ENCODE data around the gene IFT27. TPM values are rescaled to one million over a fixed set of nuclear protein-coding genes. Genes with fewer than 3 reads are reported as not detected.

IFT27 gene
- total and polyA plus RNA-seq, 2 experiments from 2014 or later: 28.5 to 63.5 TPM

DNA sequence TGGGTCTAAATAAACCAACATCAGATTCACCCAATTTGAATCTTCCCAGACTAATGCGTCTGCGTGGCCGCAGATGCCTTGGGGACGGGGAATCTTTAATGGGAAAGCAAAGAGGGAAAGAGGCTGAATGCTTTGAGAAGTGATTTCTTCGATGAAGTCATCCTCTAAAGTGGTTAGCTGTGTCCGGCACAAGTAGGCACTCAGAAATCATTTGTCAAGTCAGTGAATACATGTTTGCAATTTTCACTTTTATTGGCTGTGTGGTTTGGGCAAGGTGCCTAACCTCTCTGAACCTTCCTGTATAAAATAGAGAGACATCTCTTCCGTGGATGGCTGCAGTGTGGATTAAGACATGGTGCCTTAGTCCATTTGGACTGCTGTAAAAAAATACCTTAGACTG, 19.7 kb upstream of the IFT27 start (continued):
- TF ChIP-seq, protein P1, sequence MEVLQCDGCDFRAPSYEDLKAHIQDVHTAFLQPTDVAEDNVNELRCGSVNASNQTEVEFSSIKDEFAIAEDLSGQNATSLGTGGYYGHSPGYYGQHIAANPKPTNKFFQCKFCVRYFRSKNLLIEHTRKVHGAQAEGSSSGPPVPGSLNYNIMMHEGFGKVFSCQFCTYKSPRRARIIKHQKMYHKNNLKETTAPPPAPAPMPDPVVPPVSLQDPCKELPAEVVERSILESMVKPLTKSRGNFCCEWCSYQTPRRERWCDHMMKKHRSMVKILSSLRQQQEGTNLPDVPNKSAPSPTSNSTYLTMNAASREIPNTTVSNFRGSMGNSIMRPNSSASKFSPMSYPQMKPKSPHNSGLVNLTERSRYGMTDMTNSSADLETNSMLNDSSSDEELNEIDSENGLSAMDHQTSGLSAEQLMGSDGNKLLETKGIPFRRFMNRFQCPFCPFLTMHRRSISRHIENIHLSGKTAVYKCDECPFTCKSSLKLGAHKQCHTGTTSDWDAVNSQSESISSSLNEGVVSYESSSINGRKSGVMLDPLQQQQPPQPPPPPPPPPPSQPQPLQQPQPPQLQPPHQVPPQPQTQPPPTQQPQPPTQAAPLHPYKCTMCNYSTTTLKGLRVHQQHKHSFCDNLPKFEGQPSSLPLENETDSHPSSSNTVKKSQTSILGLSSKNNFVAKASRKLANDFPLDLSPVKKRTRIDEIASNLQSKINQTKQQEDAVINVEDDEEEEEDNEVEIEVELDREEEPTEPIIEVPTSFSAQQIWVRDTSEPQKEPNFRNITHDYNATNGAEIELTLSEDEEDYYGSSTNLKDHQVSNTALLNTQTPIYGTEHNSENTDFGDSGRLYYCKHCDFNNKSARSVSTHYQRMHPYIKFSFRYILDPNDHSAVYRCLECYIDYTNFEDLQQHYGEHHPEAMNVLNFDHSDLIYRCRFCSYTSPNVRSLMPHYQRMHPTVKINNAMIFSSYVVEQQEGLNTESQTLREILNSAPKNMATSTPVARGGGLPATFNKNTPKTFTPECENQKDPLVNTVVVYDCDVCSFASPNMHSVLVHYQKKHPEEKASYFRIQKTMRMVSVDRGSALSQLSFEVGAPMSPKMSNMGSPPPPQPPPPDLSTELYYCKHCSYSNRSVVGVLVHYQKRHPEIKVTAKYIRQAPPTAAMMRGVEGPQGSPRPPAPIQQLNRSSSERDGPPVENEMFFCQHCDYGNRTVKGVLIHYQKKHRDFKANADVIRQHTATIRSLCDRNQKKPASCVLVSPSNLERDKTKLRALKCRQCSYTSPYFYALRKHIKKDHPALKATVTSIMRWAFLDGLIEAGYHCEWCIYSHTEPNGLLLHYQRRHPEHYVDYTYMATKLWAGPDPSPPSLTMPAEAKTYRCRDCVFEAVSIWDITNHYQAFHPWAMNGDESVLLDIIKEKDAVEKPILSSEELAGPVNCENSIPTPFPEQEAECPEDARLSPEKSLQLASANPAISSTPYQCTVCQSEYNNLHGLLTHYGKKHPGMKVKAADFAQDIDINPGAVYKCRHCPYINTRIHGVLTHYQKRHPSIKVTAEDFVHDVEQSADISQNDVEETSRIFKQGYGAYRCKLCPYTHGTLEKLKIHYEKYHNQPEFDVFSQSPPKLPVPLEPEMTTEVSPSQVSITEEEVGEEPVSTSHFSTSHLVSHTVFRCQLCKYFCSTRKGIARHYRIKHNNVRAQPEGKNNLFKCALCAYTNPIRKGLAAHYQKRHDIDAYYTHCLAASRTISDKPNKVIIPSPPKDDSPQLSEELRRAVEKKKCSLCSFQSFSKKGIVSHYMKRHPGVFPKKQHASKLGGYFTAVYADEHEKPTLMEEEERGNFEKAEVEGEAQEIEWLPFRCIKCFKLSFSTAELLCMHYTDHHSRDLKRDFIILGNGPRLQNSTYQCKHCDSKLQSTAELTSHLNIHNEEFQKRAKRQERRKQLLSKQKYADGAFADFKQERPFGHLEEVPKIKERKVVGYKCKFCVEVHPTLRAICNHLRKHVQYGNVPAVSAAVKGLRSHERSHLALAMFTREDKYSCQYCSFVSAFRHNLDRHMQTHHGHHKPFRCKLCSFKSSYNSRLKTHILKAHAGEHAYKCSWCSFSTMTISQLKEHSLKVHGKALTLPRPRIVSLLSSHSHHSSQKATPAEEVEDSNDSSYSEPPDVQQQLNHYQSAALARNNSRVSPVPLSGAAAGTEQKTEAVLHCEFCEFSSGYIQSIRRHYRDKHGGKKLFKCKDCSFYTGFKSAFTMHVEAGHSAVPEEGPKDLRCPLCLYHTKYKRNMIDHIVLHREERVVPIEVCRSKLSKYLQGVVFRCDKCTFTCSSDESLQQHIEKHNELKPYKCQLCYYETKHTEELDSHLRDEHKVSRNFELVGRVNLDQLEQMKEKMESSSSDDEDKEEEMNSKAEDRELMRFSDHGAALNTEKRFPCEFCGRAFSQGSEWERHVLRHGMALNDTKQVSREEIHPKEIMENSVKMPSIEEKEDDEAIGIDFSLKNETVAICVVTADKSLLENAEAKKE (CRISPR knock-in tag; IDR thresholded peaks at IDR 0.05): no peak
- no peak for TF ChIP-seq POLR2AphosphoS5 (IDR thresholded peaks at IDR 0.05; ENCODE audit: low read depth)
- no peak for TF ChIP-seq EZH2phosphoT487 (IDR thresholded peaks at IDR 0.05; ENCODE audit: unreplicated experiment)
- no peak for TF ChIP-seq STAT1 (IDR thresholded peaks at IDR 0.05; ENCODE audit: unreplicated experiment)
- no peak for TF ChIP-seq JUNB (IDR thresholded peaks at IDR 0.05; ENCODE audit: unreplicated experiment)
- no peak for TF ChIP-seq ZNF114 (CRISPR knock-in tag; IDR thresholded peaks at IDR 0.05)
- TF ChIP-seq, protein P2, sequence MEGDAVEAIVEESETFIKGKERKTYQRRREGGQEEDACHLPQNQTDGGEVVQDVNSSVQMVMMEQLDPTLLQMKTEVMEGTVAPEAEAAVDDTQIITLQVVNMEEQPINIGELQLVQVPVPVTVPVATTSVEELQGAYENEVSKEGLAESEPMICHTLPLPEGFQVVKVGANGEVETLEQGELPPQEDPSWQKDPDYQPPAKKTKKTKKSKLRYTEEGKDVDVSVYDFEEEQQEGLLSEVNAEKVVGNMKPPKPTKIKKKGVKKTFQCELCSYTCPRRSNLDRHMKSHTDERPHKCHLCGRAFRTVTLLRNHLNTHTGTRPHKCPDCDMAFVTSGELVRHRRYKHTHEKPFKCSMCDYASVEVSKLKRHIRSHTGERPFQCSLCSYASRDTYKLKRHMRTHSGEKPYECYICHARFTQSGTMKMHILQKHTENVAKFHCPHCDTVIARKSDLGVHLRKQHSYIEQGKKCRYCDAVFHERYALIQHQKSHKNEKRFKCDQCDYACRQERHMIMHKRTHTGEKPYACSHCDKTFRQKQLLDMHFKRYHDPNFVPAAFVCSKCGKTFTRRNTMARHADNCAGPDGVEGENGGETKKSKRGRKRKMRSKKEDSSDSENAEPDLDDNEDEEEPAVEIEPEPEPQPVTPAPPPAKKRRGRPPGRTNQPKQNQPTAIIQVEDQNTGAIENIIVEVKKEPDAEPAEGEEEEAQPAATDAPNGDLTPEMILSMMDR (conservative IDR thresholded peaks at IDR 0.05; ENCODE audit: low read depth in 2 of 2): no peak

DNA sequence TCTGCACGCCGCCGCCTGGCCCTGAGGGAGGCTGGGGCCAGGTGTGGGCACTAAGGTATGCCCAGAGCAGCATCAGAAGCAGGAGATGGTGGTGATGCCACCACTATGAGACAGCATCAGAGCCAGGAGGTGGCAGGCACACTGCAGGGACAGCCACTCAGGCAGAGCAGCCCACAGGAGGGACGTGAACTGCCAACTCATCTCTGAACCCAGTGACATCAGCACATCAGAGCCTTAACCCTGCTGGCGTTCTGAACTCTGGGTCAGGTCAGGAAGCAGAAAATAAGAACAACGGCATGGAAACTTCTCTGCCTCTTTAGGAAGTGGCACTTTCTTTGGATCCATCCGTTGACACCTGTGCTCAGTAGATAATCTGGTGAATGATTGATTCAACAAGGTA, 14.7 kb upstream of the IFT27 start:
- Mint-ChIP-seq H3K9me3 (no peaks in the 10 kb centered on the region), H3K27me3 (ENCODE audit: insufficient read depth, low read depth, poor library complexity) (peaks cover 2% of the 10 kb centered on the region), H3K4me1 (peaks cover 22% of the 10 kb centered on the region), H3K27ac (no peak overlapping the region), H3K36me3 (ENCODE audit: low read depth) (no peaks in the 10 kb centered on the region), H3K4me3 (no peak overlapping the region)
- H3K27me3 ChIP-seq (ENCODE audit: insufficient read depth): no peaks in the 10 kb centered on the region
- no peak overlapping the region for H3K4me2 ChIP-seq
- no peaks in the 10 kb centered on the region for H4K20me1 ChIP-seq (replicated peaks; ENCODE audit: insufficient read depth)
- no peak overlapping the region for H2AFZ ChIP-seq
- H3F3A ChIP-seq (replicated peaks; ENCODE audit: low read depth): no peaks in the 10 kb centered on the region
- no peak overlapping the region for H3K27ac ChIP-seq (ENCODE audit: low read depth)
- no peak for DNase-seq (ENCODE audit: low spot score)
- no peaks in the 10 kb centered on the region for H3K36me3 ChIP-seq (ENCODE audit: insufficient read depth)
- no peak; the same call in 2 of the 3 replicates for ATAC-seq
- H3K79me2 ChIP-seq (replicated peaks; ENCODE audit: insufficient read depth): no peaks in the 10 kb centered on the region
- no peak overlapping the region for H3K4me3 ChIP-seq
- no peaks in the 10 kb centered on the region for H3K4me1 ChIP-seq (ENCODE audit: insufficient read depth)
- no peaks in the 10 kb centered on the region for H3K9me2 ChIP-seq (ENCODE audit: insufficient read depth)
- no peak for TF ChIP-seq JUNB (IDR thresholded peaks at IDR 0.05; ENCODE audit: unreplicated experiment)
- no peak for TF ChIP-seq EZH2phosphoT487 (IDR thresholded peaks at IDR 0.05; ENCODE audit: unreplicated experiment)
- TF ChIP-seq ZNF331 (CRISPR knock-in tag; IDR thresholded peaks at IDR 0.05; ENCODE audit: low read depth): no peak
- TF ChIP-seq CREB1 (CRISPR knock-in tag; IDR thresholded peaks at IDR 0.05; ENCODE audit: low read depth): no peak
- TF ChIP-seq, protein P3, sequence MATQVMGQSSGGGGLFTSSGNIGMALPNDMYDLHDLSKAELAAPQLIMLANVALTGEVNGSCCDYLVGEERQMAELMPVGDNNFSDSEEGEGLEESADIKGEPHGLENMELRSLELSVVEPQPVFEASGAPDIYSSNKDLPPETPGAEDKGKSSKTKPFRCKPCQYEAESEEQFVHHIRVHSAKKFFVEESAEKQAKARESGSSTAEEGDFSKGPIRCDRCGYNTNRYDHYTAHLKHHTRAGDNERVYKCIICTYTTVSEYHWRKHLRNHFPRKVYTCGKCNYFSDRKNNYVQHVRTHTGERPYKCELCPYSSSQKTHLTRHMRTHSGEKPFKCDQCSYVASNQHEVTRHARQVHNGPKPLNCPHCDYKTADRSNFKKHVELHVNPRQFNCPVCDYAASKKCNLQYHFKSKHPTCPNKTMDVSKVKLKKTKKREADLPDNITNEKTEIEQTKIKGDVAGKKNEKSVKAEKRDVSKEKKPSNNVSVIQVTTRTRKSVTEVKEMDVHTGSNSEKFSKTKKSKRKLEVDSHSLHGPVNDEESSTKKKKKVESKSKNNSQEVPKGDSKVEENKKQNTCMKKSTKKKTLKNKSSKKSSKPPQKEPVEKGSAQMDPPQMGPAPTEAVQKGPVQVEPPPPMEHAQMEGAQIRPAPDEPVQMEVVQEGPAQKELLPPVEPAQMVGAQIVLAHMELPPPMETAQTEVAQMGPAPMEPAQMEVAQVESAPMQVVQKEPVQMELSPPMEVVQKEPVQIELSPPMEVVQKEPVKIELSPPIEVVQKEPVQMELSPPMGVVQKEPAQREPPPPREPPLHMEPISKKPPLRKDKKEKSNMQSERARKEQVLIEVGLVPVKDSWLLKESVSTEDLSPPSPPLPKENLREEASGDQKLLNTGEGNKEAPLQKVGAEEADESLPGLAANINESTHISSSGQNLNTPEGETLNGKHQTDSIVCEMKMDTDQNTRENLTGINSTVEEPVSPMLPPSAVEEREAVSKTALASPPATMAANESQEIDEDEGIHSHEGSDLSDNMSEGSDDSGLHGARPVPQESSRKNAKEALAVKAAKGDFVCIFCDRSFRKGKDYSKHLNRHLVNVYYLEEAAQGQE (IDR thresholded peaks at IDR 0.05; ENCODE audit: unreplicated experiment): no peak
- no peak for TF ChIP-seq NANOG (IDR thresholded peaks at IDR 0.05; ENCODE audit: borderline replicate concordance)
- TF ChIP-seq, protein P4, sequence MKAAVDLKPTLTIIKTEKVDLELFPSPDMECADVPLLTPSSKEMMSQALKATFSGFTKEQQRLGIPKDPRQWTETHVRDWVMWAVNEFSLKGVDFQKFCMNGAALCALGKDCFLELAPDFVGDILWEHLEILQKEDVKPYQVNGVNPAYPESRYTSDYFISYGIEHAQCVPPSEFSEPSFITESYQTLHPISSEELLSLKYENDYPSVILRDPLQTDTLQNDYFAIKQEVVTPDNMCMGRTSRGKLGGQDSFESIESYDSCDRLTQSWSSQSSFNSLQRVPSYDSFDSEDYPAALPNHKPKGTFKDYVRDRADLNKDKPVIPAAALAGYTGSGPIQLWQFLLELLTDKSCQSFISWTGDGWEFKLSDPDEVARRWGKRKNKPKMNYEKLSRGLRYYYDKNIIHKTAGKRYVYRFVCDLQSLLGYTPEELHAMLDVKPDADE (IDR thresholded peaks at IDR 0.05): no peak
- no peak for TF ChIP-seq STAT1 (IDR thresholded peaks at IDR 0.05; ENCODE audit: unreplicated experiment)
- TF ChIP-seq EZH2 (IDR thresholded peaks at IDR 0.05; ENCODE audit: low read depth, unreplicated experiment): no peak
- no peak for TF ChIP-seq POLR2AphosphoS5 (IDR thresholded peaks at IDR 0.05; ENCODE audit: low read depth)

All from GM23338 (cell line).